Panc1 (cell line): ENCODE data around the gene CPM.

Source experiments
- CTCF ChIP-seq: fragments of 450-650 bp; IDR thresholded peaks from 2 replicates; pipeline ENCODE4 v1.5.1; 2017; ENCODE audit warnings: mild to moderate bottlenecking
- POLR2AphosphoS5 ChIP-seq: IDR thresholded peaks from 2 replicates; pipeline ENCODE4 v1.6.1; 2012; ENCODE audit warnings: mild to moderate bottlenecking, low read depth, low read length, moderate library complexity
- REST ChIP-seq, 2 experiments: IDR thresholded peaks; 2 replicates each; pipeline ENCODE4 v1.6.1; 2011 to 2012; ENCODE audit warnings: low read depth in 2 of 2, control low read depth in 1 of 2, low read length in 1 of 2, mild to moderate bottlenecking in 1 of 2, moderate library complexity in 1 of 2; ENCODE audit not compliant: insufficient read depth in 1 of 2
- SIN3A ChIP-seq: IDR thresholded peaks from 2 replicates; pipeline ENCODE4 v1.6.1; 2012; ENCODE audit warnings: low read depth, mild to moderate bottlenecking, low read length, moderate library complexity, borderline replicate concordance; ENCODE audit not compliant: insufficient read depth

GRCh38 chr12:68959891-68960464, 27.0 kb upstream of the CPM start:
- TF ChIP-seq CTCF, result no peak
- TF ChIP-seq REST (IDR thresholded peaks at IDR 0.05; ENCODE audit: insufficient read depth in 1 of 2, low read depth in 2 of 2, low read length in 1 of 2), result no peak
- TF ChIP-seq POLR2AphosphoS5, result no peak
- no peak for TF ChIP-seq SIN3A
